HCT116 (cell line): ENCODE results near the gene PRM1. TPM values are rescaled to one million over a fixed set of nuclear protein-coding genes. Genes with fewer than 3 reads are reported as not detected.

Experiments used
- ATAC-seq: fragments of 200-7000 bp; cut with Tn5 transposase; 2 replicates; pipeline ENCODE4 v1.9.1; 2020; ENCODE audit warnings: mild to moderate bottlenecking, moderate library complexity
- BruUV-seq: library from RNA; stranded (reverse); fragments of 400-500 nt; replicated peaks from 2 replicates; lab custom pipeline; 2021; lab: Mats Ljungman, UMichigan
- CTCF ChIA-PET: fragments of 300-600 bp; sonication (Branson Sonifier 250); formaldehyde crosslinking; loops from one replicate; lab custom pipeline; 2021; ENCODE audit warnings: antibody characterized with exemption; lab: Charles Lee
- POLR2A ChIA-PET: fragments of 300-600, 350-600 bp; sonication (Branson Sonifier 250); formaldehyde crosslinking; loops from one replicate; lab custom pipeline; 2021; ENCODE audit warnings: antibody characterized with exemption; lab: Charles Lee
- RAD21 ChIA-PET, 2 experiments: fragments of 300-600 bp; sonication (Branson Sonifier 250); formaldehyde crosslinking; loops; one replicate each; lab custom pipeline; 2023; ENCODE audit warnings: low total read pairs in 2 of 2; ENCODE audit not compliant: uncharacterized antibody in 2 of 2, unreplicated experiment in 2 of 2, low non-redundant PET in 1 of 2; lab: Charles Lee
- DNase-seq: peaks from one replicate; pipeline ENCODE4 v3.0.0-alpha.2; 2010; ENCODE audit warnings: low read depth, low spot score
- H2AFZ ChIP-seq: fragments of 200-600 bp; shearing (Covaris generic), sonication (generic); 2 replicates; pipeline ENCODE4 v1.6.1; 2017; ENCODE audit warnings: low read depth, mixed run types, mixed read lengths, antibody characterized with exemption, low read length; ENCODE audit not compliant: poor library complexity, severe bottlenecking
- H3K27ac ChIP-seq: 2 replicates; pipeline ENCODE4 v1.5.1; 2012; ENCODE audit warnings: low read depth, low read length
- H3K27me3 ChIP-seq: fragments of 200-600 bp; sonication (generic); 2 replicates; pipeline ENCODE4 v1.6.1; 2016; ENCODE audit warnings: mixed run types, low read length, mixed read lengths; ENCODE audit not compliant: insufficient read depth
- H3K36me3 ChIP-seq, 2 experiments: fragments of 200-500 bp in 1 of 2; fragments of 200-600 bp in 1 of 2; sonication (Bioruptor generic) in 1 of 2; sonication (generic) in 1 of 2; 2 replicates each; pipeline versions ENCODE4 v1.5.1 to v1.6.1; 2014 to 2016; ENCODE audit warnings: low read length in 2 of 2, inconsistent platforms in 1 of 2, mixed read lengths in 1 of 2, mixed run types in 1 of 2; ENCODE audit not compliant: insufficient read depth in 2 of 2, control insufficient read depth in 1 of 2
- H3K4me1 ChIP-seq, 2 experiments: fragments of 200-600 bp in 1 of 2; sonication (generic) in 1 of 2; 2 replicates each; pipeline versions ENCODE4 v1.5.1 to v1.6.1; 2012 to 2017; ENCODE audit warnings: low read length in 2 of 2, inconsistent platforms in 1 of 2, mild to moderate bottlenecking in 1 of 2, mixed read lengths in 1 of 2, mixed run types in 1 of 2, moderate library complexity in 1 of 2; ENCODE audit not compliant: insufficient read depth in 2 of 2, control insufficient read depth in 1 of 2
- H3K4me2 ChIP-seq: fragments of 200-600 bp; sonication (generic); 2 replicates; pipeline ENCODE4 v1.6.1; 2017; ENCODE audit warnings: mixed run types, low read length, mixed read lengths
- H3K4me3 ChIP-seq, 2 experiments: fragments of 200-600 bp in 1 of 2; sonication (generic) in 1 of 2; replicated peaks in 1 of 2; 2 replicates each; pipeline ENCODE4 v1.5.1; 2011 to 2016; ENCODE audit warnings: low read length in 2 of 2, control low read depth in 1 of 2, low read depth in 1 of 2, mild to moderate bottlenecking in 1 of 2, mixed read lengths in 1 of 2, mixed run types in 1 of 2
- H3K79me2 ChIP-seq: fragments of 200-600 bp; sonication (generic); 2 replicates; pipeline ENCODE4 v1.6.1; 2017; ENCODE audit warnings: mild to moderate bottlenecking, mixed run types, low read length, moderate library complexity, mixed read lengths; ENCODE audit not compliant: insufficient read depth
- H3K9ac ChIP-seq: fragments of 200-600 bp; sonication (generic); 2 replicates; pipeline ENCODE4 v1.6.1; 2016; ENCODE audit warnings: low read length, mixed read lengths
- H3K9me2 ChIP-seq: fragments of 200-600 bp; sonication (generic), shearing (Covaris generic); 2 replicates; pipeline ENCODE4 v1.6.1; 2017; ENCODE audit warnings: mixed run types, mild to moderate bottlenecking, moderate library complexity; ENCODE audit not compliant: insufficient read depth
- H3K9me3 ChIP-seq, 2 experiments: fragments of 200-500 bp in 1 of 2; fragments of 200-600 bp in 1 of 2; sonication (Bioruptor generic) in 1 of 2; sonication (generic) in 1 of 2; 2 replicates each; pipeline ENCODE4 v1.6.1; 2014 to 2017; ENCODE audit warnings: low read length in 2 of 2, mixed read lengths in 2 of 2, inconsistent platforms in 1 of 2, low read depth in 1 of 2, mild to moderate bottlenecking in 1 of 2, mixed run types in 1 of 2, moderate library complexity in 1 of 2; ENCODE audit not compliant: control insufficient read depth in 1 of 2, insufficient read depth in 1 of 2
- H4K20me1 ChIP-seq: fragments of 200-600 bp; sonication (generic), shearing (Covaris generic); 2 replicates; pipeline ENCODE4 v1.6.1; 2017; ENCODE audit warnings: mixed run types, mild to moderate bottlenecking, moderate library complexity; ENCODE audit not compliant: insufficient read depth
- POLR2AphosphoS5 ChIP-seq: IDR thresholded peaks from 2 replicates; pipeline ENCODE4 v1.6.1; 2011; ENCODE audit warnings: mild to moderate bottlenecking, low read depth, low read length, moderate library complexity
- RAD21 ChIP-seq: IDR thresholded peaks from 2 replicates; pipeline ENCODE4 v1.6.1; 2012; ENCODE audit warnings: low read depth, mild to moderate bottlenecking
- YY1 ChIP-seq: IDR thresholded peaks from 2 replicates; pipeline ENCODE4 v1.6.1; 2011; ENCODE audit warnings: low read length, low read depth, moderate library complexity, mild to moderate bottlenecking; ENCODE audit not compliant: insufficient replicate concordance; ENCODE audit errors: extremely low read depth
- ZBTB33 ChIP-seq: IDR thresholded peaks from 2 replicates; pipeline ENCODE4 v1.6.1; 2011; ENCODE audit warnings: mild to moderate bottlenecking, low read length, moderate library complexity; ENCODE audit not compliant: insufficient replicate concordance; ENCODE audit errors: extremely low read depth
- ZNF274 ChIP-seq: fragments of 200-500 bp; sonication (Bioruptor generic); IDR thresholded peaks from 2 replicates; pipeline ENCODE4 v1.6.1; 2014; ENCODE audit warnings: mild to moderate bottlenecking, low read depth, low read length, inconsistent platforms
- intact Hi-C: fragments of 100-400 bp; cut with micrococcal nuclease; formaldehyde crosslinking; loops from 2 replicates; pipeline ENCODE4 v1.10.0; 2022
- total RNA-seq: library from RNA; stranded (reverse); gene quantifications from one replicate; pipeline ENCODE4 v1.2.1, GENCODE V29; 2021; ENCODE audit not compliant: unreplicated experiment

Gene PRM1
- total RNA-seq, 1 experiment from 2014 or later, result not detected

DNA sequence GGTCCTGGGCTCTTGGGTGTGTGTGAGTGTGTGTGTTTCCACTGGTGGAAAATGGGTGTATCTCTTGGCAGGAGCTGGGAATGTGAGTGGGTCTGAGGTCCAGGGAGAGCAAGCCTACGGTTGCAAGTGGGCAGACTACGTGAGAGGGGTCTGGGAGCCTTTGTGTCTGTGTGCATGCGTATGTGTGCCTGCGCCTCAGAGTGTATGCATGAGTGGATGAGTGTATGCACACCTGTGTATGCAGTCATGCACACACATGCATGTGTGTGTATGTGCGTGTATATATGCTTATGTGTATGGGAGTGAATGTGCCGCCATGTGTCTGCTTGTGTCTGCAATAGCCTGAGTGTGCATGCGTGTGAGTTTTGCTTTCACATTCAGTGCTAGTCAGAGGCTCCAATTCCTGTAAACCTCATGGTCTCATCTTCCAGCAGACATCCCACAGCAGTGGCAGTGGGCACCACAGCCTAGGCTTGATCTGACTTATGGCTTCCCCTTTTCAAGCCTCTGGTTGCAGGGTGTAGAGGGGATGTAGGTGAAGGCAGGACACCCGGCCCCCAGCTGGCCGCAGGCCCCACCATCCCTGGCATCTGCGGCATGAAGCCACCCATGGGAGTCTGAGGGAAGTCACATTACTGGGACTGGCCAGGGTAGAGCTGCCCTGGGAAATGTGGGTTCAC lies 44.4 kb upstream of the PRM1 start:
- no peaks in the 10 kb centered on the region for H3K79me2 ChIP-seq
- H3K27me3 ChIP-seq, result no peaks in the 10 kb centered on the region
- H3K36me3 ChIP-seq, result no peaks in the 10 kb centered on the region
- no peaks in the 10 kb centered on the region for H4K20me1 ChIP-seq
- H3K9me3 ChIP-seq, result no peaks in the 10 kb centered on the region
- intact Hi-C loops, result no loop called here
- DNase-seq (no peak), ATAC-seq (no peak)
- H3K4me1 ChIP-seq, result peaks cover 19 to 26% of the 10 kb centered on the region in 2 experiments; a peak in 3 of 4 replicates
- TF ChIP-seq YY1, result no peak
- TF ChIP-seq ZNF274, result no peak
- TF ChIP-seq RAD21, result no peak
- TF ChIP-seq POLR2AphosphoS5, result no peak
- TF ChIP-seq ZBTB33, result no peak
- BruUV-seq, result no TSS peak
- POLR2A ChIA-PET, result no interaction called here
- CTCF ChIA-PET, result interaction anchor here (1.3 kb wide), 1 partner anchor 31 kb away, joined by 3 read pairs; no protein-coding TSS in a partner anchor
- no peak overlapping the region for H2AFZ ChIP-seq
- H3K4me2 ChIP-seq, result no peak overlapping the region
- no peak overlapping the region for H3K4me3 ChIP-seq
- RAD21 ChIA-PET, result no interaction called here
- H3K9ac ChIP-seq, result no peak overlapping the region
- no peak overlapping the region for H3K27ac ChIP-seq
- H3K9me2 ChIP-seq, result no peaks in the 10 kb centered on the region
